Endothelial cell of umbilical vein (primary cell): ENCODE measurements around the gene NSD2. TPM values are rescaled to one million over a fixed set of nuclear protein-coding genes. Genes with fewer than 3 reads are reported as not detected.

Experiments
- BruUV-seq: library from RNA; stranded (reverse); fragments of 400-500 nt; replicated peaks from 2 replicates; lab custom pipeline; 2021; lab: Mats Ljungman, UMichigan
- CTCF ChIA-PET: fragments of 300-600, 350-600 bp; sonication (Branson Sonifier 250); formaldehyde crosslinking; loops from one replicate; lab custom pipeline; 2021; ENCODE audit warnings: antibody characterized with exemption, inconsistent platforms; lab: Charles Lee
- POLR2A ChIA-PET: fragments of 300-600, 350-600 bp; sonication (Branson Sonifier 250); formaldehyde crosslinking; loops from one replicate; lab custom pipeline; 2021; ENCODE audit warnings: antibody characterized with exemption, inconsistent platforms; lab: Charles Lee
- DNase-seq: peaks from one replicate; pipeline ENCODE4 v3.0.0-alpha.2; 2011; ENCODE audit warnings: low read depth, low spot score
- FAIRE-seq: peaks from 2 replicates; lab custom pipeline; 2011; peaks lifted over from hg19 to GRCh38; lab: Jason Lieb, UNC
- H2AFZ ChIP-seq: 2 replicates; pipeline ENCODE4 v1.6.0; 2012; ENCODE audit warnings: low read depth, low read length, control low read depth, inconsistent platforms
- H3K27ac ChIP-seq: 2 replicates; pipeline ENCODE4 v1.5.1; 2011; ENCODE audit warnings: low read depth, mild to moderate bottlenecking, control low read depth, low read length, moderate library complexity; ENCODE audit not compliant: insufficient read depth
- H3K27me3 ChIP-seq, 2 experiments: 2 replicates each; pipeline versions ENCODE4 v1.6.0 to v1.6.1; 2011; ENCODE audit warnings: low read length in 2 of 2, mixed read lengths in 1 of 2; ENCODE audit not compliant: control insufficient read depth in 2 of 2, insufficient read depth in 2 of 2
- H3K36me3 ChIP-seq, 2 experiments: 2 replicates in 1 of 2; 3 replicates in 1 of 2; pipeline ENCODE4 v1.5.1; 2011; ENCODE audit warnings: low read length in 2 of 2, mild to moderate bottlenecking in 1 of 2, moderate library complexity in 1 of 2; ENCODE audit not compliant: control insufficient read depth in 2 of 2, insufficient read depth in 2 of 2; ENCODE audit errors: extremely low read depth in 1 of 2
- H3K4me1 ChIP-seq: 3 replicates; pipeline ENCODE4 v1.5.1; 2011; ENCODE audit warnings: mild to moderate bottlenecking, low read length; ENCODE audit not compliant: control insufficient read depth, insufficient read depth; ENCODE audit errors: extremely low read depth
- H3K4me2 ChIP-seq: 2 replicates; pipeline ENCODE4 v1.6.1; 2011; ENCODE audit warnings: low read length, control low read depth, mixed read lengths; ENCODE audit not compliant: insufficient read depth
- H3K4me3 ChIP-seq, 3 experiments: fragments of 200-600 bp in 1 of 3; sonication (generic), shearing (Covaris generic) in 1 of 3; replicated peaks in 1 of 3; 2 replicates each; pipeline ENCODE4 v1.5.1; 2011 to 2016; ENCODE audit warnings: control low read depth in 3 of 3, low read length in 3 of 3, mild to moderate bottlenecking in 2 of 3, inconsistent platforms in 1 of 3, low read depth in 1 of 3, moderate library complexity in 1 of 3; ENCODE audit not compliant: insufficient read depth in 1 of 3
- H3K79me2 ChIP-seq: 2 replicates; pipeline ENCODE4 v1.6.0; 2012; ENCODE audit warnings: low read length, inconsistent platforms; ENCODE audit not compliant: control insufficient read depth, insufficient read depth
- H3K9ac ChIP-seq: replicated peaks from 2 replicates; pipeline ENCODE3; 2011; ENCODE audit warnings: low read length, control low read depth; ENCODE audit not compliant: insufficient read depth; ENCODE audit errors: extremely low read depth
- H3K9me1 ChIP-seq: replicated peaks from 3 replicates; pipeline ENCODE4 v1.6.0; 2011; ENCODE audit warnings: mild to moderate bottlenecking, low read length; ENCODE audit not compliant: control insufficient read depth, insufficient read depth; ENCODE audit errors: extremely low read depth
- H3K9me3 ChIP-seq: replicated peaks from 2 replicates; pipeline ENCODE4 v1.5.1; 2012; ENCODE audit warnings: low read length, inconsistent platforms; ENCODE audit not compliant: control insufficient read depth, insufficient read depth
- H4K20me1 ChIP-seq: replicated peaks from 2 replicates; pipeline ENCODE3; 2011; ENCODE audit warnings: mild to moderate bottlenecking, low read length; ENCODE audit not compliant: control insufficient read depth, insufficient read depth; ENCODE audit errors: extremely low read depth
- EZH2 ChIP-seq: IDR thresholded peaks from 2 replicates; pipeline ENCODE4 v1.6.1; 2012; ENCODE audit warnings: borderline replicate concordance, low read depth, mild to moderate bottlenecking, moderate library complexity, low read length, inconsistent platforms; ENCODE audit not compliant: severe bottlenecking
- GATA2 ChIP-seq: IDR thresholded peaks from 2 replicates; pipeline ENCODE4 v1.7.0; 2011; ENCODE audit warnings: low read depth, mild to moderate bottlenecking, moderate library complexity, mixed read lengths, low read length; ENCODE audit not compliant: insufficient read length, insufficient read depth
- JUN ChIP-seq: IDR thresholded peaks from 2 replicates; pipeline ENCODE4 v1.6.1; 2011; ENCODE audit warnings: borderline replicate concordance, low read depth; ENCODE audit not compliant: insufficient read length, insufficient read depth
- MYC ChIP-seq: IDR thresholded peaks from one replicate; pipeline ENCODE4 v1.6.1; 2011; ENCODE audit warnings: mild to moderate bottlenecking, low read depth, low read length
- POLR2A ChIP-seq: IDR thresholded peaks from 2 replicates; pipeline ENCODE4 v1.6.1; 2012; ENCODE audit warnings: low read depth, mild to moderate bottlenecking, control low read depth, low read length
- dilution Hi-C: fragments of 300-500 bp; cut with MboI; formaldehyde crosslinking; loops from one replicate; pipeline ENCODE4 v1.15.0; 2019; ENCODE audit warnings: low sequenced_read_pairs; ENCODE audit not compliant: extremely low pct_ligation_motif_present
- intact Hi-C: fragments of 100-400 bp; cut with micrococcal nuclease; formaldehyde crosslinking; loops from one replicate; pipeline ENCODE4 v1.10.0; 2022
- polyA plus RNA-seq, 4 experiments: library from polyadenylated mRNA; depleted of rRNA in 3 of 4; stranded (reverse) in 3 of 4; unstranded in 1 of 4; fragments of >200 nt; gene quantifications; 2 replicates each; pipeline versions ENCODE4 v1.2.1 to v1.2.3, GENCODE V29; 2011 to 2012; ENCODE audit warnings: missing spikeins in 1 of 4
- total RNA-seq: library from RNA; stranded (reverse); gene quantifications from 2 replicates; pipeline ENCODE4 v1.2.3, GENCODE V29; 2021
- TF ChIP-seq, protein P1 (sequence below), 2 donors: IDR thresholded peaks; 1 replicate in 1 of 2; 2 replicates in 1 of 2; pipeline ENCODE4 v1.5.1; 2011; ENCODE audit warnings: low read length in 2 of 2, mild to moderate bottlenecking in 2 of 2, moderate library complexity in 2 of 2, control low read depth in 1 of 2, inconsistent platforms in 1 of 2, low read depth in 1 of 2; ENCODE audit not compliant: insufficient read depth in 1 of 2; ENCODE audit errors: extremely low read depth in 1 of 2
- TF ChIP-seq, protein P2 (sequence below): IDR thresholded peaks from 2 replicates; pipeline ENCODE4 v1.6.1; 2011; ENCODE audit not compliant: insufficient read depth, insufficient read length

NSD2 gene
- total and polyA plus RNA-seq, 2 donors (not counting 3 experiments of a cell fraction or from before 2014, with no cell fraction given), result 31.3 to 171 TPM

DNA sequence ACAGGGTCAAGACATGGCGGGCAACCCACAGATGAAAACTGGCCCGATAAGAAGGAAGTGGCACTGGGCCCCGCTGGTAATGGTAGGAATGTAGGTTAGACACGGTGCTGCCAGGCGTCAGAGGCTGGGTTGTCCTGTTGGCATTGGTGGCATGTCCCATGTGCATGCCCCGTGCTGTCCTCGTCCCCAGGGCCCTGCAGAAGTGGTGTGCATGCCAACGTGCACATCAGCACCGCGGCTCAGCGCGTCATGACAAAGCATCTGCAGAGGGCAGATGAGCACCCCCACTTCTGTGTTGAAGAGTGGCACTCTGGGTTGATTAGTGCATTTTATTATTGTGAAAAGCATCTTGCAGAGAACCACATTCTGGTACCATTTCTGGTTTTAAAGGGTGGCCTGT lies 102.0 kb downstream of the NSD2 start:
- H3K36me3 ChIP-seq, result peaks cover 18 to 54% of the 10 kb centered on the region in 2 experiments

More for the DNA sequence above, 102.0 kb downstream of the NSD2 start:
- Histone ChIP-seq H3K27me3 (no peaks in the 10 kb centered on the region), H3K9me3 (no peaks in the 10 kb centered on the region), H3K4me3 (no peak overlapping the region), H3K27ac (no peak overlapping the region), H3K9ac (no peak overlapping the region), H3K9me1 (no peaks in the 10 kb centered on the region), H3K4me1 (no peaks in the 10 kb centered on the region), H4K20me1 (no peaks in the 10 kb centered on the region), H3K79me2 (peaks cover 9% of the 10 kb centered on the region), H2AFZ (no peak overlapping the region), H3K4me2 (no peak overlapping the region)
- intact Hi-C loops (no loop called here), dilution Hi-C loops (no loop called here)
- CTCF ChIA-PET, result interaction anchor here (1.2 kb wide), 1 partner anchor 14 kb away, joined by 3 read pairs; no protein-coding TSS in a partner anchor
- TF ChIP-seq, protein P1, sequence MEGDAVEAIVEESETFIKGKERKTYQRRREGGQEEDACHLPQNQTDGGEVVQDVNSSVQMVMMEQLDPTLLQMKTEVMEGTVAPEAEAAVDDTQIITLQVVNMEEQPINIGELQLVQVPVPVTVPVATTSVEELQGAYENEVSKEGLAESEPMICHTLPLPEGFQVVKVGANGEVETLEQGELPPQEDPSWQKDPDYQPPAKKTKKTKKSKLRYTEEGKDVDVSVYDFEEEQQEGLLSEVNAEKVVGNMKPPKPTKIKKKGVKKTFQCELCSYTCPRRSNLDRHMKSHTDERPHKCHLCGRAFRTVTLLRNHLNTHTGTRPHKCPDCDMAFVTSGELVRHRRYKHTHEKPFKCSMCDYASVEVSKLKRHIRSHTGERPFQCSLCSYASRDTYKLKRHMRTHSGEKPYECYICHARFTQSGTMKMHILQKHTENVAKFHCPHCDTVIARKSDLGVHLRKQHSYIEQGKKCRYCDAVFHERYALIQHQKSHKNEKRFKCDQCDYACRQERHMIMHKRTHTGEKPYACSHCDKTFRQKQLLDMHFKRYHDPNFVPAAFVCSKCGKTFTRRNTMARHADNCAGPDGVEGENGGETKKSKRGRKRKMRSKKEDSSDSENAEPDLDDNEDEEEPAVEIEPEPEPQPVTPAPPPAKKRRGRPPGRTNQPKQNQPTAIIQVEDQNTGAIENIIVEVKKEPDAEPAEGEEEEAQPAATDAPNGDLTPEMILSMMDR (IDR thresholded peaks at IDR 0.05; ENCODE audit: extremely low read depth in 1 of 2, insufficient read depth in 1 of 2, low read depth in 1 of 2, low read length in 2 of 2), result no peak
- TF ChIP-seq, protein P2, sequence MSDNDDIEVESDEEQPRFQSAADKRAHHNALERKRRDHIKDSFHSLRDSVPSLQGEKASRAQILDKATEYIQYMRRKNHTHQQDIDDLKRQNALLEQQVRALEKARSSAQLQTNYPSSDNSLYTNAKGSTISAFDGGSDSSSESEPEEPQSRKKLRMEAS, result no peak
- no peak for TF ChIP-seq EZH2
- TF ChIP-seq GATA2, result no peak
- no peak for TF ChIP-seq MYC
- no peak for TF ChIP-seq JUN
- TF ChIP-seq POLR2A, result no peak
- DNase-seq, result no peak
- no peak for FAIRE-seq
- POLR2A ChIA-PET, result no interaction called here
- no TSS peak for BruUV-seq
